AG08396 (cell line): ENCODE measurements around the gene CCDC9B.

Experiments used
- DNase-seq: peaks from one replicate; pipeline ENCODE4 v3.0.0; 2012; ENCODE audit warnings: low spot score, mixed read lengths

CCDC9B gene

GRCh38 chr15:40329804-40330203 is 10.9 kb downstream of the CCDC9B start:
- no peak for DNase-seq

GRCh38 chr15:40328751-40329150 is 12.0 kb downstream of the CCDC9B start:
- no peak for DNase-seq

- DNase-seq: no peak
Measured at GRCh38 chr15:40328176-40328575, 12.6 kb downstream of the CCDC9B start.

GRCh38 chr15:40327457-40327856 is 13.3 kb downstream of the CCDC9B start:
- no peak for DNase-seq

- no peak for DNase-seq
Measured at GRCh38 chr15:40325700-40326099, 15.0 kb downstream of the CCDC9B start.

- DNase-seq: no peak
Measured at GRCh38 chr15:40325188-40325587, 15.6 kb downstream of the CCDC9B start.

GRCh38 chr15:40323953-40324937 is 16.5 kb downstream of the CCDC9B start:
- no peak for DNase-seq

- DNase-seq: peak; percentile 95
Measured at GRCh38 chr15:40323239-40323952, 17.3 kb downstream of the CCDC9B start, which contains the start of gene INAFM2. INAFM2 (plus strand) TSS chr15:40323692; CDS start chr15:40324056, 364 bp downstream.

- no peak for DNase-seq
Measured at GRCh38 chr15:40322531-40323238, 18.1 kb downstream of the CCDC9B start.

- DNase-seq: peak; percentile 78
Measured at GRCh38 chr15:40320931-40321371, 19.8 kb downstream of the CCDC9B start.

GRCh38 chr15:40320409-40320808 is 20.3 kb downstream of the CCDC9B start:
- DNase-seq: no peak

GRCh38 chr15:40317580-40317979 is 23.2 kb downstream of the CCDC9B start:
- DNase-seq: no peak

- DNase-seq: no peak
Measured at GRCh38 chr15:40316931-40317330, 23.8 kb downstream of the CCDC9B start.

- peak; percentile 72 for DNase-seq
Measured at GRCh38 chr15:40314723-40315276, 25.9 kb downstream of the CCDC9B start.

GRCh38 chr15:40313531-40314398 is 27.0 kb downstream of the CCDC9B start:
- no peak for DNase-seq

- no peak for DNase-seq
Measured at GRCh38 chr15:40312370-40313158, 28.2 kb downstream of the CCDC9B start.

GRCh38 chr15:40310993-40311392 is 29.7 kb downstream of the CCDC9B start:
- no peak for DNase-seq

- peak; percentile 61 for DNase-seq
Measured at GRCh38 chr15:40310001-40310959, 30.5 kb downstream of the CCDC9B start.

- no peak for DNase-seq
Measured at GRCh38 chr15:40309344-40309862, 31.3 kb downstream of the CCDC9B start.
